Dedifferentiated amniotic fluid mesenchymal stem cell (primary cell): ENCODE measurements around the gene NEUROD6.

Source experiments
- DNase-seq: peaks from one replicate; pipeline ENCODE4 v3.0.0-alpha.2; 2016; ENCODE audit errors: extremely low spot score

Gene NEUROD6

GRCh38 chr7:31335161-31335856, 5.2 kb downstream of the NEUROD6 start:
- DNase-seq, result no peak

GRCh38 chr7:31333291-31333690, 7.2 kb downstream of the NEUROD6 start:
- no peak for DNase-seq

DNA sequence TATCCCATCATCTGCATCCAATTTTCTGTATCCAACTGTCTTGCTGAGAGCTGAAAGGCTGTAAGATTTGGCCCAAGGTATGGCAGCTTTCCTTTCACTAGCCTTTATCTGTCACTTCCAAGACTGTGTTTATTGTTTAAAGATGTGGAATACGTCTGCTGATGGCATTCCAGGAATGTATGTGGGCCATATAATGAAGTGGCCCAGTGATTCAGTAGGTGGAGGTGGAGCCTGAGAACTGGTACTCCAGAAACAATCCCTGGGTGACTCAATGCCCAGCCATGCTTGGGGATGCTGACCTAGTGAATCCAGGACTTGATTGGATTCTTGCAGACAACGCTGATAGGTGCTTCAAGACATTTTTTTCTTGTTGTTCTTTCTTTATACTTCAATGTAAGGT, 13.5 kb downstream of the NEUROD6 start:
- DNase-seq, result no peak

GRCh38 chr7:31326416-31326815, 14.1 kb downstream of the NEUROD6 start:
- DNase-seq, result no peak

DNA sequence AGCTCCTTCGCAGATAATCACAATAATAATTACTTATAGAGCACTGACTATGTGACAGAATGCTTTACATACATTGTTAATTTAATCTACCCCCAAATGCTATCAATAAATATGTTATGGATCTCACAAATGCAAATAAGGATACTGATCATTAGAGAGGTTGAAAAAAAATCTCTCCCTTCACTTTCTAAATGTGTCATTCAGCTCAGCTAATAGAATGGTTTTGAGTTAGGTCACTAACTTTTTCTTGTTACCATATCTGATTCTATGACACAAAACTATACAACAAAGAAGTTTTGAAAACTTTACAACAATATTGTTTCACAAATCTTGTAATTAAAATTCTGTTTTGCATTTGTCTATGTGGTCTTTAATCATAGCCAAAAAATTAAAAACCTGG, 17.4 kb downstream of the NEUROD6 start:
- DNase-seq, result no peak

- no peak for DNase-seq
These were observed 19.9 kb downstream of the NEUROD6 start for GRCh38 chr7:31320675-31321074.

GRCh38 chr7:31318313-31318712, 22.2 kb downstream of the NEUROD6 start:
- no peak for DNase-seq

DNA sequence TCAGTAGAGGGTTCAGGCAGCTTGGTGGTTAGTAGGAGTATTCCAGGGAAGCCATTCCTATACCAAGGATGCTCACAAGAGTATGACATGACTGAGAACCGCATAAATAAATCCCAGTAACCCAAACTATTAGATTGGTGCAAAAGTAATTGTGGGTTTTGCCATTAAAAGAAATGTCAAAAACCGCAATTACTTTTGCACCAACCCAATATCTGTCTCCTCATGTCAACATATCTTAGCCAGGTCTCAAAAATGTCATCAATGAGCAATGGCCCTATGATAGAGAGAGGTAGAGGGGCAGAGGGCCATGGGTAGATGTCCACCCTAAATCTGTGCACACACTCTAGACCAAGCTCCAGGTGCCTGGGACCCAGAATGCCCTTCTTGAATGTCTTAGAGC, 23.6 kb downstream of the NEUROD6 start:
- DNase-seq, result no peak

DNA sequence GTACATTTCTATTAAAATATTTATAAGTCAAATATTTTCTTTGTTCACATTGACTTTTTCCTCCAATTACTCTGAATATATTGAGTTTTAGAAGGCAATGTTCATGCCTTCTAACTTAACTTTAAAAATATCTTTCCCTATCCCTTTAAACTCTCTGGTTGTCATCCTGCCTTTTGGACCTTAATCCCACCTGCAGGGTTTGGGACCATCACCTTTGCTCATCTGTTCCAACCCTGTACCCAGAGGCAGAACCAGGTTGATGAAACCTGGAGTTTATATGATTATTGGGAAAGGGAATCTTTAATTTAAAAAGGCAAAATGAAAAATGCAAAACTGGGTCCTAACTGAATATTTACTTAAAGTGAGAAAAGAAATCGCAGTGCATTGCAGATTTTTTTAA, 24.8 kb downstream of the NEUROD6 start:
- DNase-seq, result no peak

- DNase-seq, result no peak
These were observed 25.7 kb downstream of the NEUROD6 start for GRCh38 chr7:31314781-31315180.

GRCh38 chr7:31312889-31313288, 27.6 kb downstream of the NEUROD6 start:
- DNase-seq, result no peak

- DNase-seq, result no peak
These were observed 29.0 kb downstream of the NEUROD6 start for GRCh38 chr7:31311552-31311951.

GRCh38 chr7:31310321-31310935, 30.1 kb downstream of the NEUROD6 start:
- DNase-seq, result no peak

DNA sequence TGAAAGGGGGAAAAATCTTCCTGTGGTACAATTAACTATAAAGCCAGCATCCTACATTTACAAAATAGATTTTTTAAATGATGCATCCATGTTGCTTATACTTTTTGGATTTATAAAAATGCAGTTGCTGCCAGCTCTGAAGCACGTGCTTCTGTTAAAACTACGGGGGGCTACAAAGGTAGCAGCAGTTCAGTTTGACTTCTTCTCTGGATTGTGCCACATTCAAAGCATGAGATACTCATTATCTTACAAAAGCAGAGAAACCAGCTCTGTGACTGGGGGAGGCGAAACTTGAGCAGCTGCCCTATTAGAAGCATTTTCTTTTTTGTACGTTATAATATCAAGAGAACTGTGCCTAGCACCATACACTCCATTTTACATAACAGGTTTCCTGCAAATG, 31.1 kb downstream of the NEUROD6 start:
- DNase-seq, result no peak

- no peak for DNase-seq
These were observed 31.9 kb downstream of the NEUROD6 start for GRCh38 chr7:31308652-31309051.

DNA sequence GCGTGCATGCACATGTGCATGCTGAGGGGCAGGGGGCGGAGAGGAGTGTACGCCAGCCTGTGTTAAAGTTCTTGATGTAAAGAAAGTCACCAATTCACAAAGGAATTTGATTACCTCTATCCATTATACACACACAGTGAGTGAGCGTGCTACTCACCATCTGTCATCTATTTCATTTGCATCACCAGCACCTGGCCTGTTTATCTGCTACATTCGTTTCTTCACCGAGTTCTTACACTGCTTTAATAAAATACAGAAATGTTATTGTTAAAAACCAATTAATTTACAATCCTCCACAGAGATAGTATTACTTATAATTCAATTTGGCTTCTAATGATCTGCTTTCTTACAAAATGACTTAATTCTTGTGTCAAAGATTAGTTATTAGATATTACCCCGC, 32.6 kb downstream of the NEUROD6 start:
- DNase-seq, result no peak

DNA sequence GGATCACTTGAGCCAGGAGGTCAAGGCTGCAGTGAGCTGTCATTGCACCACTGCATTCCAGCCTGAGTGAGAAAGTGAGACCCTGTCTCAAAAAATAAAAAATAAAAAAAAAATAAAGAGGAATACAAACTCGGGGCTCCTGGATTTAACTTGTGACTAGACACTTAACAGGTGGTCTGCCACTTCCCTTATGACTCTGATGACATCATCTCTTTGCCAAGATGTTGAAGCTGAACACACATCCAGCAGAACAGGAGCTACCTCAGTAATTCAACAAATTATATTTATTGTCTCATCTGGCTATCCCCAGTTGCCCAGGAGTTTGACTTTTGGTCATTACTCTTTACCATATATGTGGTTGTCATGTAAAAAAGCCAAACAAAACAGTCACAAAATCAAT, 35.3 kb downstream of the NEUROD6 start:
- DNase-seq, result no peak

GRCh38 chr7:31304446-31304845, 36.1 kb downstream of the NEUROD6 start:
- no peak for DNase-seq

DNA sequence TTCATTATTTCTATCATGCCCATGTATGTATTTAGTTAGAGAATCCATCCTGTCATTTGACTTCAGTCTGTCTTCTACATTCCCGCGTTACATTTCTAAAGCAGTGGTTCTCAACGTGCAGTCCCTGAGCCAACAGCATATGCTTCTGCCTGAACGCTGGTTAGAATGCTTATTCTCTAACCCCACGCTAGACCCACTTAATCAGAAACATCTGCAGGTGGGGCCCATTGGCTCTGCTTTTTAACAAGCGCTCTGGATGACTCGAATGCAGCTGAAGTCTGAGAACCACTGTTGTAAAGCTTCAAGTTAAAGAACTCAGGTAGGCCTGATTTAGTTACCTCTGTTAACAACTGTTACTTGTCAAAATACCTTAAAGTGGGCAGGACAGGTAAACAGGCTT, 38.2 kb downstream of the NEUROD6 start:
- no peak for DNase-seq

- DNase-seq, result no peak
These were observed 41.2 kb downstream of the NEUROD6 start for GRCh38 chr7:31299336-31299735.

DNA sequence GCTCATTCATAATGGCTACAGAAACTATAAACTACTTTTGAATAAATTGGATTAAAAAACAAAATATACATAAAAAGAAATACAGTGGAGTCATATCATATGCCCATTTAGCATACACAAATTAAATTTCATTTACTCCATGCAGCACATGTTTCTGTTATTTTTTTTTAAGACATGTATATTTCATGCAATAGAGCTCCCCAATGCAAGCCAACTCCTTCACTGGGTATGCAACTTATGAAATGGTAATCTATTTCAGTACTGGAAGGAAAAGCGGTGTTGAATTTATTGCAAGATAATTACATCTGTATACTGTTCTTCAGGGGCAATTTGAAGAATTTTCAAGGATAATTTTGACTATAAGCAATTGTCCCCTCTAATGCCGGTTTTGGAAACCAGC, 49.9 kb downstream of the NEUROD6 start:
- no peak for DNase-seq
